K562 (cell line): ENCODE measurements around the gene MAST3. TPM values are rescaled to one million over a fixed set of nuclear protein-coding genes. Genes with fewer than 3 reads are reported as not detected.

Source experiments
- ATF2 ChIP-seq: sonication (generic); formaldehyde crosslinking; IDR thresholded peaks from 2 replicates; pipeline ENCODE4 v1.8.1; 2022; ENCODE audit warnings: missing genetic modification reagents
- ATF7 ChIP-seq: fragments of 450-650 bp; IDR thresholded peaks from 2 replicates; pipeline ENCODE4 v1.7.1; 2014; ENCODE audit warnings: mild to moderate bottlenecking, moderate library complexity
- CEBPG ChIP-seq, 3 experiments: fragments of 200-800 bp in 1 of 3; sonication (Bioruptor generic) in 1 of 3; sonication (generic) in 1 of 3; formaldehyde crosslinking in 1 of 3; IDR thresholded peaks in 2 of 3; conservative IDR thresholded peaks in 1 of 3; 2 replicates each; pipeline versions ENCODE4 v1.6.1 to v1.8.0; 2016 to 2022; ENCODE audit warnings: missing compliant biosample characterization in 2 of 3, missing genetic modification characterization in 2 of 3, mild to moderate bottlenecking in 1 of 3, missing genetic modification reagents in 1 of 3
- CREM ChIP-seq: IDR thresholded peaks from 2 replicates; pipeline ENCODE4 v1.6.1; 2014; ENCODE audit warnings: antibody characterized with exemption, low read depth
- ELF2 ChIP-seq: fragments of 250-450 bp; sonication (Bioruptor Pico); IDR thresholded peaks from 2 replicates; pipeline ENCODE4 v1.5.0; 2021; ENCODE audit warnings: mild to moderate bottlenecking
- ETV1 ChIP-seq: fragments of 450-650 bp; conservative IDR thresholded peaks from 2 replicates; pipeline ENCODE4 v1.6.1; 2016; ENCODE audit warnings: missing genetic modification characterization, control low read depth, low read depth, missing compliant biosample characterization
- GATAD2B ChIP-seq: fragments of 450-650 bp; IDR thresholded peaks from 2 replicates; pipeline ENCODE4 v1.6.1; 2017; ENCODE audit warnings: mild to moderate bottlenecking, borderline replicate concordance
- HDAC1 ChIP-seq, 2 experiments: fragments of 450-650 bp; IDR thresholded peaks; 2 replicates each; pipeline ENCODE4 v1.6.1; 2016 to 2017; ENCODE audit warnings: inconsistent platforms in 1 of 2, mild to moderate bottlenecking in 1 of 2, moderate library complexity in 1 of 2
- KLF1 ChIP-seq: fragments of 450-650 bp; IDR thresholded peaks from 2 replicates; pipeline ENCODE4 v1.6.1; 2016; ENCODE audit warnings: missing genetic modification characterization, missing compliant biosample characterization
- NCOR1 ChIP-seq: fragments of 450-650 bp; IDR thresholded peaks from 2 replicates; pipeline ENCODE4 v1.6.1; 2016; ENCODE audit warnings: mild to moderate bottlenecking, moderate library complexity
- NONO ChIP-seq, 2 experiments: fragments of 200-400 bp in 1 of 2; fragments of 450-650 bp in 1 of 2; formaldehyde crosslinking in 1 of 2; IDR thresholded peaks; 2 replicates each; pipeline ENCODE4 v1.6.1; 2017; ENCODE audit warnings: low read depth in 2 of 2, mild to moderate bottlenecking in 2 of 2, moderate library complexity in 2 of 2, low read length in 1 of 2
- NR2C1 ChIP-seq, 2 experiments: fragments of 450-650 bp; IDR thresholded peaks; 2 replicates each; pipeline ENCODE4 v1.6.1; 2017; ENCODE audit warnings: mild to moderate bottlenecking in 2 of 2, antibody characterized with exemption in 1 of 2, inconsistent platforms in 1 of 2, missing compliant biosample characterization in 1 of 2, missing genetic modification characterization in 1 of 2
- NRF1 ChIP-seq, 2 experiments: fragments of 450-650 bp; IDR thresholded peaks in 1 of 2; conservative IDR thresholded peaks in 1 of 2; 2 replicates each; pipeline ENCODE4 v1.6.1; 2014; ENCODE audit warnings: mild to moderate bottlenecking in 2 of 2
- PHF21A ChIP-seq: fragments of 450-650 bp; IDR thresholded peaks from 2 replicates; pipeline ENCODE4 v1.6.1; 2017; ENCODE audit warnings: low read depth, borderline replicate concordance
- POLR2G ChIP-seq: fragments of 200-400 bp; formaldehyde crosslinking; IDR thresholded peaks from 2 replicates; pipeline ENCODE4 v1.6.1; 2017; ENCODE audit warnings: low read depth, mild to moderate bottlenecking, antibody characterized with exemption, low read length, moderate library complexity
- SAP30 ChIP-seq: fragments of 200-600 bp; sonication (generic); IDR thresholded peaks from 2 replicates; pipeline ENCODE4 v1.6.1; 2012; ENCODE audit warnings: borderline replicate concordance, low read depth, mild to moderate bottlenecking, moderate library complexity, low read length, control low read depth, inconsistent platforms; ENCODE audit not compliant: insufficient read depth, poor library complexity, severe bottlenecking
- SIN3B ChIP-seq: fragments of 450-650 bp; IDR thresholded peaks from 2 replicates; pipeline ENCODE4 v1.6.1; 2017; ENCODE audit warnings: low read depth, mild to moderate bottlenecking, moderate library complexity
- ZBTB9 ChIP-seq: fragments of 450-650 bp; formaldehyde crosslinking; IDR thresholded peaks from 2 replicates; pipeline ENCODE4 v1.4.0; 2020; ENCODE audit warnings: mild to moderate bottlenecking, moderate library complexity
- ZNF384 ChIP-seq: IDR thresholded peaks from 2 replicates; pipeline ENCODE4 v1.6.1; 2012; ENCODE audit warnings: low read depth, low read length, improper control_type of control experiment
- ZNF561 ChIP-seq: fragments of 450-650 bp; formaldehyde crosslinking; conservative IDR thresholded peaks from 2 replicates; pipeline ENCODE4 v1.4.0; 2020; ENCODE audit warnings: mild to moderate bottlenecking, moderate library complexity
- ZNF707 ChIP-seq: fragments of 250-450 bp; sonication (Bioruptor Pico); conservative IDR thresholded peaks from 2 replicates; pipeline ENCODE4 v1.8.0; 2022; ENCODE audit warnings: inconsistent platforms, mild to moderate bottlenecking, moderate library complexity
- ZNF77 ChIP-seq: fragments of 250-450 bp; sonication (Bioruptor Pico); IDR thresholded peaks from 2 replicates; pipeline ENCODE4 v1.5.0; 2020
- polyA plus RNA-seq, 8 experiments: library from polyadenylated mRNA; depleted of rRNA in 4 of 8; stranded (reverse) in 5 of 8; unstranded in 3 of 8; fragments of >200 nt; fragmentation: Nextera tagmentation in 2 of 8; fragmentation: Illumina TruSeq in 1 of 8; extraction: Ambion mirVana in 2 of 8; extraction: Trizol in 1 of 8; gene quantifications; 2 replicates each; pipeline versions ENCODE4 v1.2.1 to v1.2.3, GENCODE V29; 2011 to 2014; ENCODE audit warnings: inconsistent platforms in 1 of 8, missing spikeins in 1 of 8
- total RNA-seq, 7 experiments: library from RNA; depleted of rRNA in 6 of 7; stranded (reverse); fragments of >200 nt in 6 of 7; fragmentation: Illumina TruSeq in 2 of 7; extraction: Trizol in 2 of 7; gene quantifications; 2 replicates each; pipeline versions ENCODE4 v1.2.1 to v1.2.3, GENCODE V29; 2011 to 2021; ENCODE audit warnings: low replicate concordance in 1 of 7

Gene MAST3
- total and polyA plus RNA-seq, 9 of the 15 experiments (the other 6 are each of a cell fraction or from before 2014, with no cell fraction given): 0.94 to 9.9 (median 2.4) TPM

- TF ChIP-seq ZBTB9 (0 out of 2 replicates have a peak, but pooled peaks have one; percentile 17), ZNF77 (CRISPR knock-in tag) (no peak), CREM (0 out of 2 replicates have a peak, but pooled peaks have one; percentile 22), ZNF561 (CRISPR knock-in tag) (no peak), CEBPG (CRISPR knock-in tag; IDR thresholded peaks at IDR 0.05) (no peak), CEBPG (tag; conservative IDR thresholded peaks at IDR 0.05 in 1 of 2, IDR thresholded peaks at IDR 0.05 in 1 of 2) (peak in 1 of 2 experiments; percentile 63; a peak in 1 of 4 replicates), POLR2G (peak; percentile 67), SIN3B (0 out of 2 replicates have a peak, but pooled peaks have one; percentile 38), HDAC1 (IDR thresholded peaks at IDR 0.05) (peak in 1 of 2 experiments; percentile 40; a peak in 1 of 4 replicates), NCOR1 (no peak), ATF2 (no peak), ZNF384 (no peak), KLF1 (tag) (0 out of 2 replicates have a peak, but pooled peaks have one; percentile 25), NRF1 (conservative IDR thresholded peaks at IDR 0.05 in 1 of 2, IDR thresholded peaks at IDR 0.05 in 1 of 2) (peak; percentile 82 to 84; a peak in 3 of 4 replicates), ELF2 (CRISPR knock-in tag) (peak; percentile 42; the same call in 1 of the 2 replicates), PHF21A (0 out of 2 replicates have a peak, but pooled peaks have one; percentile 43), NR2C1 (IDR thresholded peaks at IDR 0.05) (no peak), NR2C1 (tag; IDR thresholded peaks at IDR 0.05) (0 out of 2 replicates have a peak, but pooled peaks have one; percentile 8), SAP30 (peak; percentile 75), GATAD2B (peak; percentile 91; the same call in 1 of the 2 replicates), ETV1 (tag) (peak; percentile 67), ZNF707 (CRISPR knock-in tag) (no peak), ATF7 (peak; percentile 65), NONO (IDR thresholded peaks at IDR 0.05; ENCODE audit: low read depth in 2 of 2, low read length in 1 of 2) (peak in 1 of 2 experiments; percentile 78; a peak in 2 of 4 replicates)
These were observed 12.4 kb downstream of the MAST3 start (continued) for GRCh38 chr19:18109733-18110608.
